ENCODE measurements around the gene LGALSL.
"Not testable (repeated sequence)": the region's sequence is repeated elsewhere in the genome, so short reads cannot be mapped to it uniquely, and the experiment has no call there.

Gene LGALSL

GRCh38 chr2:64442801-64443429 lies 11.0 kb upstream of the LGALSL start:
- no peak for DNase-seq

DNA sequence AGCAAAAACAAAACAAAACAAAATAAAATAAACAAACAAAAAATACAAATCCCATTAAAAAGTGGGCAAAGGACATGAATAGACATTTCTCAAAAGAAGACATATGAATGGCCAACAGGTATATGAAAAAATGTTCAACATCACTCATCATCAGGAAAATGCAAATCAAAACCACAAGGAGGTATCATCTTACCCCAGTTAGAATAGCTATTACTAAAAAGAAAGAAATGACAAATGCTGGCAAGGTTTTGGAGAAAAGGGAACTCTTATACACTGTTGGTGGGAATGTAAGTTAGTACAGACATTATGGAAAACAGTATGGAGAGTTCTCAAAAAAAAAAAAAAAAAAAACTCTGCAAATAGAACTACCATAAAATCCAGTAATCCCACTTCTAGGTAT lies 8.0 kb upstream of the LGALSL start:
- not testable (repeated sequence) for DNase-seq

DNA sequence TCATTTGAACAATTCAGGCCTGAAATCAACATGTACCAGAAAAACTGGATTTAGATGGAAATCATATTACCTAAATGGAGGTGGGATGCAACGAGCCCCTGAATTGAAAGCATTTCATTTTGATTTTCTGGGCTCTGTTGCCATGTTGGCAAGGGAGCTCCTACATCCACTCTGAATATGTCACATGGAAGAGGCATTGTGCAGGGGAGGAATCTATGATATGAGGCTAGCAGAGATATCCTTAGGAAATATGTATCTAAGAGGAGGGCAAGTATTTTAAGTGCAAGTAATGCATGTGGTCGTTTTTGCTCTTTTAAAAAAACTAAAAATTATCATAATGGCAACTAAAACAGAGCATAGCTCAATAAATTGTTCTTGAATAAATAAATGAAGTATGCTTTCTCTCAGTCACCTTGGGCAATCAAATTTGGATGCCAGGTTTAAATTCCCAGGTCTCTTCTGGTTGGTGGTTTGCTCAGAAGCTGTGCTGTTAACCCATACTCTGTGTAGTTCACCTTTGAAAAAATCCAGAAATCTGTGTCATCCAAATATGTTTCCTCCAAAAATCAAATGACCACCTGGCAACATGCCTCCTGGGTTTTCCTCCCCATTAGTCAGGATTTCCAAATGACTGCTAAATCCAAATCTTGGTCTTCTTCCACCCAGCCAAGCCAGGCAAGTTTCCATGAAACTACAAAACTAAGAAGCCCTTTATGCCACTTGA lies 6.5 kb upstream of the LGALSL start:
- no peak for DNase-seq

DNA sequence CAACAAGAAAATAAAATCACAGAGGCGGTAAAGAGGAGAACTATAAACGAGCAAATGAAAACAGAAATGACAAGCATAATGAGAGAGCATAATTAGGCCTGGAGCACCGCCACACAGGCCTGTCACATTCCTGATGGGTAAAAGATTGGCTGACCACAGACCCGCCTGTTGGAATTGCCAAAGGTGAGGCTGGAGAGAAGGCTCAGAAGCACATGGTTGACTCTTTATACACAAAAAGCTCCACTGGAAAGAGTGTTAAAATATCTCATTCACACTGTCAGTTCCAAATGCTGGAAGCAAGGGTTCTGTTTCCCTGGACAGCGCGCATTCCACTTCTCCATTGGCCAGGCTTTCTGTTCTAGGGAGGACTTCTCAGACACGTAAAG lies 5.9 kb upstream of the LGALSL start:
- DNase-seq: no peak

GRCh38 chr2:64451051-64451450 lies 2.9 kb upstream of the LGALSL start:
- no peak for DNase-seq

DNA sequence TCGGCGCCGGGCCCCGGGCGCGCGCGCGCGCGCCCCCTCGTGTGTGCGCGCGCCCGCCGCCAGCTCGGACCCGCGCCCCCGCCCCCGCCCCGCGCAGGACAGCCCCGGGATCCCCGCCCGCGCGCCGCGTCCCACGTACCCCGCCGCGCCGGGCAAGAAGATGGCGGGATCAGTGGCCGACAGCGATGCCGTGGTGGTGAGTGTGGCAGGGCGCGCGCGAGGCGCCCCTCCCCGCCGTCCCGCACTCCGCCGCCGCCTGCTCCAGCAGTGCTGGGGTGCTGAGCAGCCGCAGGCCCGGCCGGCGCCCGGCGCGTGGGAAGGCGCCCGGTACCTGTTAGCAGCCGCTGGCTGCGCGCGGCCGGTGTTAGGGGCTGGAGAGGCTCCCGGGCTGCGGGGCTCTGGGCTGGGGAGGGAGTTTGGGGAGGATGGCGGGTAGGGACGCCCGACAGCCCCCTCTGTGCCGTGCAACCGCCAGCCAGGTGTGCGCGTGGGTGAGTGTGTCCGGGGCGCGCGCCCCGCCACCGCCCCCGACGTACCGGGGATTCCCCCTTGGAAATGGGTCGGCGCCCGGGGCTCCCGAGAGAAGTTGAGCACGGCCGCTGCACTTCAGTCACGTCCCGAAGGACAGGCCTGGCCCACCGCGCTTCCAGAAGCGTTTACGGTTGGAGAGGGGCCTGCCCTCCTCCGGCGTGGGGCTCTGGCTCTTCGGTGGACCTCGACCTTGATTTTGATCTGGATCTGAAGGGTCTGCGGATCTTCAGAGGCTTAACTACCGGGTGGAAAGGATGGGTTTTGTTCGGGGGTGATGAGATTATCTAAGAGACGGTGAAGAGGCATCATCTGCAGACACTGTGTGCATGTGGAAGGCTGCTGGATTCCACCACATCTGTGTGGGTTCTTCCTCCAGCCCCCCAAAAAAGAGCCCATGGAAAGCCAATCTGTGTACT lies 697 bp downstream of the LGALSL start:
- peak; percentile 47 to 58 for DNase-seq

- no peak for DNase-seq
Measured at GRCh38 chr2:64455545-64455944, 1.6 kb downstream of the LGALSL start.

GRCh38 chr2:64456293-64456692 lies 2.3 kb downstream of the LGALSL start:
- DNase-seq: no peak

DNA sequence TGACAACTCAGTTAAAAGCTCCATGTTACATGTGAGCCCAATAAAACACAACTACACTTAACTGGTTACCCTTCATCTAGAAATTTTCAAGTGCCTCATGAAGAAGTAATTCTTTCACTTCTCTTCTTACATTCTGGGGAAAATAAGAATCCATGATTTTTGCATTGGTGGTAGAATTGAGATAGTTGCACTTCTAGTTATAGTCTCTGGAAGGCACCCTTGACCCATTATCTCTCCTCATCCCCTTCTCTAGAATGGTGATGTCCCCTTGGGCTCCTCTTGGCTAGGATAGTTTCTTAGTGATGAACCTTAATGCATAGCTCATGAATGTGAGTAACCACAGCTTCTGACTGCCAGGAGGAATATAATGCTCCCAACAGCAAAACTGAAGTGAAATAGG lies 3.6 kb downstream of the LGALSL start:
- no peak for DNase-seq

GRCh38 chr2:64459575-64459974 lies 5.6 kb downstream of the LGALSL start:
- DNase-seq: no peak

GRCh38 chr2:64460330-64460729 lies 6.4 kb downstream of the LGALSL start:
- no peak for DNase-seq

DNA sequence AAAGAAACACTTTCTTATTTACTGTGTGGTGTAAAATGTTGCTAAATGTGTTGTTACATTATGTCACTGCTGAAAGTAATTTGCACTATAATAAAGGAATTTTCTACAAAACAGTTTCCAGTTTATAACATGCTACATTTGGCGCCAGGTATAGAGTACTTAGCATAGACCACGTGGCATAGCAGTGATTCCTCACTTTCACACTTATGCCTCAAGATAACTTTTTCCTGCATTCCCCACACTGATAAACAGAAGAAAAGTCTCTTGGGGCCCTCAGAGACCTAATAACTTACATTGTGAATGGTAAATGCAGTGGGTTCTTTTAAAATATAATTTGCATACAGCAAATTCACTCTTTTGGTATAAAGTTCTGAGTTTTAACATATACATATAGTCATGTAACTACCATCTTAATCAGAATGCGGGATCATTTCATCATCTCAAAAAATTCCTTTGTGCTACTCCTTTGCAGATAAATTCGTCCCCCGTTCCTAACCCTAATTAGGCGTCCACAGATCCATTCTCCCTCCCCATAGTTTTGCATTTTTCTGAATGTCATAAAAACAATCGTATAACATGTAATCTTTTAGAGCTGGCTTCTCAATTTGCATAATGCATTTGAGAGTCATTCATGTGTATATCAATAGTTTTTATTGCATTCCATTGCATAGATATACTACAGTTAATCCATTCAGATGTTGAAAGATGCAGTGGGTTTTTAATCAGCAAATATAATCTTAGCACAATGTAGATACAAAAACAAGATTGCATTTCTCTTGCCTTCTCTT lies 7.5 kb downstream of the LGALSL start:
- no peak for DNase-seq

- DNase-seq: no peak
Measured at GRCh38 chr2:64462171-64462570, 8.2 kb downstream of the LGALSL start.

- DNase-seq: no peak
Measured at GRCh38 chr2:64462940-64463700, 9.2 kb downstream of the LGALSL start.

DNA sequence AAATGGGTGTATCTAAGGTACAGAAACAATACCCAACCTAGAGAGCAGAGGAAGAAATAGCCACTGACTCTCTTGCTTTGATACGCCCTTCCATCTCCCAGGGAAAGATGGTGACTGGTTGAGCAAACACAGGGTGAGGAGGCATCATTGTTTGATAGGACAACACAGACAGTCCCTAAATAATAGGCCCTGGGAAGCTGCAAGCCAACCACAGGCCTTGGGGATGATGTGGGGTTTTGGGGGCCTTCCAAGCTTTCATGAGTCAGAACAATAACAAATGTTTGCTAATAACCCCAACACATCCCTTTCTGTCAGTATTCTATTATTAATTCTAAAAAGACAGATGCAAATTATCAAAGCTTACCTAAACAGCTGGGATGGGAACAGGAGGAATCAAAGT lies 9.8 kb downstream of the LGALSL start:
- DNase-seq: no peak

- no peak for DNase-seq
Measured at GRCh38 chr2:64466478-64467085, 12.6 kb downstream of the LGALSL start.

DNA sequence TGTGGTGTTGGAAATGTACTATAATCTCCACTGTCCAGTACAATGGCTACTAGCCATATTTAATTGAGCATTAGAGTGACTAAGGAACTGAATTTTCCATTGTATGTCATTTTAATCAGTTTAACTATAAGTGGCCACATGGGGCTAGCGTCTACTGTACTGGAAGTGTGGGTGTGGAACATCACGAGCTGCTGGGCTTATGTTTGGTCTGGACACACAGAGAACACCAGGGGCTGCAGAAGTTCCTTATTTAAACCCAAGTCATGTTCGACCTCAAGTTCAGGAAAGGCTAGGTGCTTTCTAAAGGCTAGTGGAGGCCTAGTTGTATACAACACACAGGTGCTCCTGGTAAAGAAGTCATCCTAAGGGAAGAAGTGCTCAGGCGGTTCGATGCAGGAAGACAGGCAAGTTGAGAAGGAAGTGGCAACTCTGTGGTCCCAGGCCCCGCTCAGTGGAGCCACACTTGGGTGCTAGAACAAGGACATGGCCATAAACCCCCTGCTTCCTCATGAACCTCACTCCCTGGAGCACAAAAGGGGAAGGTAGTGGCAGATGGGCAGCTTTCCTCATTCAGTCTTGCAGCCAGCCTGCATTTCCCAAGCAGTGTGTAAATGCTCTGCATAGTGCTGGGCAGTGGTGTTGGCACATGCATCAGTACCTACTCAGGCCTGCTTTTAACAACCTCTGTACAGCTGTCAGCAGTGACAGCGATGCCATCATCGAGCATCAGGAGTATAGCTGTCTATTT lies 13.3 kb downstream of the LGALSL start:
- DNase-seq: no peak

DNA sequence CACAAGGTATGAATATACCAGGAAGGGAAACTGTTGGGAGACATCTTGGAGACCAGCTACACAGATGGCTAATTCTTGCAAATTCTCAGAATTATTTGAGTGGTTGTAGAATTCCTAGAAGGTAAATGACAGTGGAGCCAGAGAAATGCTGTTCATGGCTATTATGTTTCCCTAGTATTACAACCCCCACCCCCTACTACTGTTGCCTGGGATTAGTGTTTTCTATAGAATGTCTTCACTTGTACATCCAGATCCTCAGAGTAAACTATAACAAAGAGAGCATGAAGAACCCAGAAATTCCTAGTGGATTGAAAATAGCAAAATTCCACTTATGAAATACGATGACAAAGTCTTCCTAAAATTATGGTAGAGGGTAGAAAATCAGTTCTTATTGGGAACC lies 15.3 kb downstream of the LGALSL start:
- no peak for DNase-seq

GRCh38 chr2:64470071-64470470 lies 16.1 kb downstream of the LGALSL start:
- DNase-seq: no peak

- DNase-seq: no peak
Measured at GRCh38 chr2:64470766-64471295, 16.9 kb downstream of the LGALSL start.

DNA sequence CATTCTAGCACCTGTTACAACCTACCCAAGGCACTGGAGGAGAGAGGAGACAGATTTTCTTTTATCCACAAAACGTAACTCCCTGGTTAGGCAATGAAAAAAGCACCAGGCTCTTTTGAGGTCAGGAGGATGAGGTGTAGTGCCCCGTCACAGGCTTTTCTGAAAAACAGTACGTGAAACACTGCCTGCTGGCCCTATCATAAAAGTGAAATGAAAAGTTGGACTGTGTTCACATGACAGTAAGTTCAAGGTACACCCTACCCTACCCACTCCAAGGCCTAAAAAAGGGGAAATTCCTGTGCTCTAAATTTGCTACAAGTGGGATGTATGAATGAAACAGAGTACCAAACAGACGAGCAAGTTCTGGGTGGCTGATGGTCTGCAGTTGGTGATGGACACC lies 17.6 kb downstream of the LGALSL start:
- no peak for DNase-seq
